ENCODE measurements around the gene CLIC5.

CLIC5 gene

GRCh38 chr6:45915780-45916468 lies 99.7 kb downstream of the CLIC5 start:
- no peak for TF ChIP-seq CTCF (conservative IDR thresholded peaks at IDR 0.05; ENCODE audit: control insufficient read depth, insufficient read depth, low read depth, low read length)
- no peak overlapping the region for H3K4me3 ChIP-seq (ENCODE audit: control insufficient read depth, low read depth, low read length)
- no peak for DNase-seq (ENCODE audit: low read depth)

- DNase-seq (ENCODE audit: low read depth), result no peak
- no peak for TF ChIP-seq CTCF (conservative IDR thresholded peaks at IDR 0.05; ENCODE audit: control insufficient read depth, insufficient read depth, low read depth, low read length)
- no peak overlapping the region for H3K4me3 ChIP-seq (ENCODE audit: control insufficient read depth, low read depth, low read length)
These were observed 104.0 kb downstream of the CLIC5 start for GRCh38 chr6:45911691-45912090.

- no peak overlapping the region for H3K4me3 ChIP-seq (ENCODE audit: control insufficient read depth, low read depth, low read length)
- no peak for DNase-seq (ENCODE audit: low read depth)
- no peak for TF ChIP-seq CTCF (conservative IDR thresholded peaks at IDR 0.05; ENCODE audit: control insufficient read depth, insufficient read depth, low read depth, low read length)
These were observed 111.7 kb downstream of the CLIC5 start for GRCh38 chr6:45903959-45904358.

GRCh38 chr6:45902984-45903383 lies 112.7 kb downstream of the CLIC5 start:
- H3K4me3 ChIP-seq (ENCODE audit: control insufficient read depth, low read depth, low read length), result no peak overlapping the region
- no peak for DNase-seq (ENCODE audit: low read depth)
- TF ChIP-seq CTCF (conservative IDR thresholded peaks at IDR 0.05; ENCODE audit: control insufficient read depth, insufficient read depth, low read depth, low read length), result no peak

- H3K4me3 ChIP-seq (ENCODE audit: control insufficient read depth, low read depth, low read length), result no peak overlapping the region
- no peak for DNase-seq (ENCODE audit: low read depth)
- no peak for TF ChIP-seq CTCF (conservative IDR thresholded peaks at IDR 0.05; ENCODE audit: control insufficient read depth, insufficient read depth, low read depth, low read length)
These were observed 113.7 kb downstream of the CLIC5 start for GRCh38 chr6:45901767-45902650.

GRCh38 chr6:45900808-45901752 lies 114.6 kb downstream of the CLIC5 start:
- no peak for TF ChIP-seq CTCF (conservative IDR thresholded peaks at IDR 0.05; ENCODE audit: control insufficient read depth, insufficient read depth, low read depth, low read length)
- DNase-seq (ENCODE audit: low read depth), result peak; percentile 90
- H3K4me3 ChIP-seq (ENCODE audit: control insufficient read depth, low read depth, low read length), result no peak overlapping the region
